H1 (cell line): ENCODE data around the gene TTC28. TPM values are rescaled to one million over a fixed set of nuclear protein-coding genes. Genes with fewer than 3 reads are reported as not detected.

Experiments
- CTCF ChIA-PET: fragments of 300-600 bp; sonication (Branson Sonifier 250); formaldehyde crosslinking; loops from one replicate; lab custom pipeline; 2021; ENCODE audit not compliant: partially characterized antibody; lab: Charles Lee
- POLR2A ChIA-PET: fragments of 300-600 bp; sonication (Branson Sonifier 250); formaldehyde crosslinking; loops from one replicate; lab custom pipeline; 2021; ENCODE audit warnings: inconsistent platforms; ENCODE audit not compliant: partially characterized antibody; lab: Charles Lee
- DNase-seq, 2 experiments: peaks; one replicate each; pipeline versions ENCODE4 v3.0.0 to v3.0.0-alpha.2; 2010 to 2022; ENCODE audit warnings: low spot score in 2 of 2, low read depth in 1 of 2, mixed read lengths in 1 of 2
- FAIRE-seq: peaks from 2 replicates; lab custom pipeline; 2011; peaks lifted over from hg19 to GRCh38; lab: Jason Lieb, UNC
- H2AFZ ChIP-seq: 2 replicates; pipeline ENCODE4 v1.8.1; 2012; ENCODE audit warnings: low read length, inconsistent platforms
- H2AK5ac ChIP-seq: 2 replicates; pipeline ENCODE4 v1.6.1; 2013; ENCODE audit warnings: low read depth, low read length
- H2BK120ac ChIP-seq: replicated peaks from 2 replicates; pipeline ENCODE3; 2013; ENCODE audit warnings: low read depth, low read length, inconsistent platforms
- H2BK12ac ChIP-seq: 2 replicates; pipeline ENCODE4 v1.6.1; 2013; ENCODE audit warnings: low read depth, low read length
- H2BK15ac ChIP-seq: 2 replicates; pipeline ENCODE4 v1.6.1; 2013; ENCODE audit warnings: low read length
- H2BK20ac ChIP-seq: 2 replicates; pipeline ENCODE4 v1.6.1; 2013; ENCODE audit warnings: low read length
- H2BK5ac ChIP-seq: 2 replicates; pipeline ENCODE4 v1.6.1; 2013; ENCODE audit warnings: low read depth, low read length
- H3K14ac ChIP-seq: 2 replicates; pipeline ENCODE4 v1.6.1; 2013; ENCODE audit warnings: inconsistent platforms; ENCODE audit not compliant: insufficient read length
- H3K18ac ChIP-seq: 2 replicates; pipeline ENCODE4 v1.6.1; 2013; ENCODE audit warnings: low read length; ENCODE audit errors: extremely low read depth
- H3K23ac ChIP-seq: 2 replicates; pipeline ENCODE4 v1.6.1; 2013; ENCODE audit warnings: inconsistent platforms; ENCODE audit not compliant: insufficient read length
- H3K23me2 ChIP-seq: 2 replicates; pipeline ENCODE4 v1.6.1; 2013; ENCODE audit warnings: low read depth, low read length
- H3K27ac ChIP-seq: 2 replicates; pipeline ENCODE4 v1.6.1; 2011; ENCODE audit warnings: low read depth, low read length, inconsistent platforms
- H3K27me3 ChIP-seq, 4 experiments: replicated peaks in 1 of 4; 1 replicate in 1 of 4; 2 replicates in 3 of 4; pipeline versions ENCODE4 v1.6.1 to v1.8.1; 2011 to 2013; ENCODE audit warnings: low read length in 3 of 4, mild to moderate bottlenecking in 3 of 4, inconsistent platforms in 2 of 4, mixed read lengths in 2 of 4, moderate library complexity in 1 of 4; ENCODE audit not compliant: control insufficient read depth in 3 of 4, insufficient read depth in 3 of 4; ENCODE audit errors: extremely low read depth in 1 of 4
- H3K36me3 ChIP-seq, 4 experiments: 2 replicates each; pipeline versions ENCODE4 v1.6.1 to v1.8.1; 2011 to 2013; ENCODE audit warnings: mild to moderate bottlenecking in 4 of 4, low read length in 3 of 4, moderate library complexity in 2 of 4, control low read depth in 1 of 4, inconsistent platforms in 1 of 4; ENCODE audit not compliant: insufficient read depth in 4 of 4, control insufficient read depth in 2 of 4
- H3K4ac ChIP-seq: replicated peaks from 2 replicates; pipeline ENCODE3; 2013; ENCODE audit warnings: low read length, low read depth, mixed read lengths, inconsistent platforms; ENCODE audit not compliant: insufficient read length
- H3K4me1 ChIP-seq, 4 experiments: replicated peaks in 1 of 4; 1 replicate in 1 of 4; 2 replicates in 3 of 4; pipeline versions ENCODE4 v1.6.1 to v1.8.1; 2011 to 2013; ENCODE audit warnings: low read length in 3 of 4, inconsistent platforms in 2 of 4, mixed read lengths in 1 of 4; ENCODE audit not compliant: insufficient read depth in 4 of 4, control insufficient read depth in 3 of 4
- H3K4me2 ChIP-seq, 2 experiments: 2 replicates each; pipeline versions ENCODE4 v1.6.1 to v1.8.1; 2011 to 2013; ENCODE audit warnings: low read depth in 2 of 2, low read length in 2 of 2, control low read depth in 1 of 2, inconsistent platforms in 1 of 2, mild to moderate bottlenecking in 1 of 2; ENCODE audit not compliant: insufficient read depth in 1 of 2
- H3K4me3 ChIP-seq, 4 experiments: fragments of 200-600, 300-600 bp in 1 of 4; sonication (generic), shearing (Covaris generic), sonication (Bioruptor Twin) in 1 of 4; 2 replicates each; pipeline versions ENCODE4 v1.5.1 to v1.8.1; 2011 to 2016; ENCODE audit warnings: low read length in 4 of 4, low read depth in 3 of 4, control low read depth in 2 of 4, inconsistent platforms in 2 of 4, mild to moderate bottlenecking in 2 of 4, mixed read lengths in 1 of 4, moderate library complexity in 1 of 4; ENCODE audit not compliant: insufficient read depth in 2 of 4; ENCODE audit errors: extremely low read depth in 1 of 4
- H3K56ac ChIP-seq: replicated peaks from 2 replicates; pipeline ENCODE3; 2013; ENCODE audit warnings: low read depth, mild to moderate bottlenecking, mixed read lengths, low read length, inconsistent platforms; ENCODE audit not compliant: insufficient read length
- H3K79me1 ChIP-seq: 2 replicates; pipeline ENCODE4 v1.6.1; 2013; ENCODE audit warnings: low read depth, low read length, control low read depth
- H3K79me2 ChIP-seq, 2 experiments: 2 replicates each; pipeline versions ENCODE4 v1.6.1 to v1.8.1; 2012 to 2013; ENCODE audit warnings: low read length in 2 of 2, mild to moderate bottlenecking in 2 of 2, inconsistent platforms in 1 of 2; ENCODE audit not compliant: insufficient read depth in 2 of 2, control insufficient read depth in 1 of 2
- H3K9ac ChIP-seq, 4 experiments: replicated peaks in 1 of 4; 1 replicate in 1 of 4; 2 replicates in 3 of 4; pipeline versions ENCODE4 v1.6.1 to v1.8.1; 2011 to 2013; ENCODE audit warnings: low read depth in 3 of 4, low read length in 3 of 4, control low read depth in 2 of 4, mild to moderate bottlenecking in 2 of 4, moderate library complexity in 2 of 4, inconsistent platforms in 1 of 4; ENCODE audit errors: extremely low read depth in 1 of 4
- H3K9me3 ChIP-seq, 2 experiments: 2 replicates each; pipeline versions ENCODE4 v1.6.1 to v1.8.1; 2012 to 2013; ENCODE audit warnings: mild to moderate bottlenecking in 2 of 2, moderate library complexity in 2 of 2, control low read depth in 1 of 2, inconsistent platforms in 1 of 2, low read depth in 1 of 2, low read length in 1 of 2, mixed read lengths in 1 of 2; ENCODE audit not compliant: insufficient read depth in 2 of 2
- H4K20me1 ChIP-seq, 2 experiments: replicated peaks in 1 of 2; 2 replicates each; pipeline versions ENCODE3 to v1.8.1; 2011 to 2013; ENCODE audit warnings: inconsistent platforms in 2 of 2, low read length in 2 of 2, mild to moderate bottlenecking in 1 of 2; ENCODE audit not compliant: insufficient read depth in 2 of 2, control insufficient read depth in 1 of 2
- H4K5ac ChIP-seq: 2 replicates; pipeline ENCODE4 v1.6.1; 2013; ENCODE audit warnings: low read length, low read depth, mixed read lengths, inconsistent platforms; ENCODE audit not compliant: insufficient read length
- H4K8ac ChIP-seq: 2 replicates; pipeline ENCODE4 v1.8.0; 2013; ENCODE audit warnings: mild to moderate bottlenecking, moderate library complexity, low read length, inconsistent platforms; ENCODE audit not compliant: insufficient read depth; ENCODE audit errors: extremely low read depth
- H4K91ac ChIP-seq: replicated peaks from 2 replicates; pipeline ENCODE3; 2013; ENCODE audit warnings: low read length, mixed read lengths, inconsistent platforms; ENCODE audit not compliant: insufficient read length
- ATF3 ChIP-seq: IDR thresholded peaks from 2 replicates; pipeline ENCODE4 v1.6.1; 2011; ENCODE audit warnings: low read depth, mild to moderate bottlenecking, low read length; ENCODE audit not compliant: insufficient read depth
- CBX8 ChIP-seq: fragments of 300-800, 300-1000 bp; sonication (generic); IDR thresholded peaks from 2 replicates; pipeline ENCODE4 v1.7.1; 2016; ENCODE audit warnings: low read depth, low read length, borderline replicate concordance
- CHD1 ChIP-seq: IDR thresholded peaks from 2 replicates; pipeline ENCODE4 v1.6.1; 2012; ENCODE audit warnings: low read depth, low read length, improper control_type of control experiment
- CTBP2 ChIP-seq: IDR thresholded peaks from 2 replicates; pipeline ENCODE4 v1.7.0; 2011; ENCODE audit warnings: borderline replicate concordance, mild to moderate bottlenecking, moderate library complexity, mixed read lengths, low read length; ENCODE audit not compliant: insufficient read depth, insufficient read length
- EGR1 ChIP-seq: IDR thresholded peaks from 2 replicates; pipeline ENCODE4 v1.6.1; 2011; ENCODE audit warnings: low read depth, low read length, borderline replicate concordance
- POLR2A ChIP-seq, 2 experiments: IDR thresholded peaks; 1 replicate in 1 of 2; 2 replicates in 1 of 2; pipeline ENCODE4 v1.6.1; 2011; ENCODE audit warnings: low read depth in 2 of 2, low read length in 2 of 2, mild to moderate bottlenecking in 2 of 2; ENCODE audit errors: control extremely low read depth in 1 of 2
- POU5F1 ChIP-seq: IDR thresholded peaks from 2 replicates; pipeline ENCODE4 v1.6.1; 2011; ENCODE audit warnings: low read depth, mild to moderate bottlenecking, low read length, moderate library complexity
- SP4 ChIP-seq: IDR thresholded peaks from 2 replicates; pipeline ENCODE4 v1.6.1; 2012; ENCODE audit warnings: low read length, inconsistent platforms
- SRF ChIP-seq: IDR thresholded peaks from 2 replicates; pipeline ENCODE4 v1.6.1; 2011; ENCODE audit warnings: mild to moderate bottlenecking, low read depth, low read length, moderate library complexity
- TCF12 ChIP-seq: IDR thresholded peaks from 2 replicates; pipeline ENCODE4 v1.6.1; 2011; ENCODE audit warnings: low read depth, mild to moderate bottlenecking, low read length
- WGBS, 2 experiments: shearing (Covaris generic) in 1 of 2; methylation state at CpG; one replicate each; pipeline versions ENCODE4 v1.1.6 to v1.1.7; 2013 to 2015; ENCODE audit warnings: low lambda C conversion rate in 2 of 2, mixed read lengths in 2 of 2, inconsistent platforms in 1 of 2, low coverage in 1 of 2, missing lambda C conversion rate in 1 of 2; ENCODE audit not compliant: insufficient replicate concordance in 2 of 2, insufficient coverage in 1 of 2, insufficient read length in 1 of 2; ENCODE audit errors: extremely low coverage in 1 of 2, missing lambda C conversion rate in 1 of 2; 5-methylcytosine and 5-hydroxymethylcytosine counted together
- polyA plus RNA-seq, 7 experiments: library from polyadenylated mRNA; depleted of rRNA in 3 of 7; stranded (reverse) in 5 of 7; unstranded in 2 of 7; fragments of >200 nt in 5 of 7; fragments of 200-250 nt in 2 of 7; gene quantifications; 1 replicate in 5 of 7; 2 replicates in 1 of 7; 4 replicates in 1 of 7; pipeline versions ENCODE4 v1.2.1 to v1.2.3, GENCODE V29; 2011 to 2013; ENCODE audit warnings: missing spikeins in 2 of 7, mixed read lengths in 2 of 7
- total RNA-seq: library from RNA; stranded (reverse); fragmentation: NEBNext Ultra II Directional; extraction: Animal tissue kit (Norgen Biotek cat#: 25700); gene quantifications from 2 replicates; pipeline ENCODE4 v1.2.1, GENCODE V29; 2021

The TTC28 gene
- total and polyA plus RNA-seq, 2 of the 8 experiments (the other 6 are each of a cell fraction or from before 2014, with no cell fraction given), result 2.6 to 12.6 TPM

DNA sequence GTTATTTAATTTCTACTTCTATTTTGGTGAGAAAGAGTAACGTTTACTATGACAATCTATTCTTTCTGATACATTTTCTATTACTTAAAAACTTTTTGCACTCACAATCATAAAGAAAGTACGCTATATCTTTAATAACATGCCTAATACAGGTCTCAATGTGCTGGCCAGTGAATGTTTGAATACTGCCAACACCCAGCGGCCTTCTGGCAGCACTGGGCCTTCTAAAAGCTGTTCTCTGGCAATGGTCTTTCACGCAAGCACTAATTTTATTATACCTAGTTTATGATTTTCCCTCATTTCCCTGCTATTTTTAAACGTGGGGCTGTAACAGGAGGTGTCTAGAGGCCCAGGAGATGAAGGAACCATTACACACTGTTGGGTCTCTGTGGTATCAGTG lies 410.8 kb downstream of the TTC28 start:
- no peak for FAIRE-seq
- H3K36me3 ChIP-seq, result no peaks in the 10 kb centered on the region
- POLR2A ChIA-PET, result no interaction called here

More for the DNA sequence above, 410.8 kb downstream of the TTC28 start:
- TF ChIP-seq TCF12 (no peak), CBX8 (no peak), POLR2A (IDR thresholded peaks at IDR 0.05; ENCODE audit: control extremely low read depth in 1 of 2, low read depth in 2 of 2, low read length in 2 of 2) (no peak), SP4 (no peak), SRF (no peak), CHD1 (no peak), POU5F1 (no peak), ATF3 (no peak), EGR1 (no peak), CTBP2 (no peak)
- Histone ChIP-seq H4K5ac (no peak overlapping the region), H2BK5ac (no peak overlapping the region), H3K4me3 (no peak overlapping the region), H3K23me2 (no peaks in the 10 kb centered on the region), H3K79me1 (no peaks in the 10 kb centered on the region), H2BK20ac (no peak overlapping the region), H4K8ac (no peak overlapping the region), H3K4me2 (no peak overlapping the region), H3K9ac (no peak overlapping the region), H3K23ac (no peak overlapping the region), H3K27me3 (no peaks in the 10 kb centered on the region), H2BK15ac (no peak overlapping the region), H2AFZ (no peak overlapping the region), H3K4me1 (0 out of 7 replicates have a peak, but pooled peaks cover 0 to 2% (median 0%) of the 10 kb centered on the region in 4 experiments), H3K79me2 (no peaks in the 10 kb centered on the region), H2AK5ac (no peak overlapping the region), H3K18ac (no peak overlapping the region), H3K4ac (no peak overlapping the region), H4K20me1 (no peaks in the 10 kb centered on the region), H3K56ac (no peak overlapping the region), H2BK12ac (no peak overlapping the region), H3K9me3 (no peaks in the 10 kb centered on the region), H3K27ac (no peak overlapping the region), H4K91ac (no peak overlapping the region), H3K14ac (no peak overlapping the region), H2BK120ac (no peak overlapping the region)
- WGBS, 2 experiments, result 90% methylated on average over 5 of the region's 5 CpGs; no CpG with 5 or more reads in 1 of the 2 experiments
- CTCF ChIA-PET, result no interaction called here
- DNase-seq, result no peak
